GM19043 (cell line): Measurements from ENCODE around the gene CRIM1.

Source experiments
- ATAC-seq: cut with Tn5 transposase; IDR thresholded peaks from one replicate; pipeline ENCODE4 v1.9.1; 2021; ENCODE audit warnings: low read depth; ENCODE audit not compliant: unreplicated experiment

The CRIM1 gene

DNA sequence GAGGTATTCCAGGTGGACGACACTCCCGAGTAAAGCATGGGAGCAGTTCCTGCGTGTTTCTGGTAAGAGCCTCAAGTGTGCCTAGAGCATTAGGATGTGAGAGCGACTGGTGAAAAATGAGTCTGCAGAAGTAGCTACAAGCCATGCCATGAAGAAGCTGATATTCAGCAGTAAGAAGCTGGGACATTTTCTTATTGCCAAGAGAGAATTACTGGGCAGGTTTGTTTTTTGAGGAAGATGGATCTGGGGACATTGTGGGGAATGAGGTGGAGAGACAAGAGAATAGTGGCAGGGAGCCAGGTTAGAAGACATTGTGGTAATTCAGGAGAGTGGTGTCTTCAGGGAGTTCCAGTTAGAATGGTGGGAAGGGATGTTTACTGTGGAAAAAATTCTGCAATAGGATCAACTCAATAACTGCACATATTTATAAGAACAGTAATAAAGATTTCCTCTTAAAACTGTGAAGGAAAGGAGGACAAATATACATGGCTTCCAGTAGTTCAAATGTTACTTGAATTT, 38.2 kb downstream of the CRIM1 start:
- ATAC-seq, result no peak

DNA sequence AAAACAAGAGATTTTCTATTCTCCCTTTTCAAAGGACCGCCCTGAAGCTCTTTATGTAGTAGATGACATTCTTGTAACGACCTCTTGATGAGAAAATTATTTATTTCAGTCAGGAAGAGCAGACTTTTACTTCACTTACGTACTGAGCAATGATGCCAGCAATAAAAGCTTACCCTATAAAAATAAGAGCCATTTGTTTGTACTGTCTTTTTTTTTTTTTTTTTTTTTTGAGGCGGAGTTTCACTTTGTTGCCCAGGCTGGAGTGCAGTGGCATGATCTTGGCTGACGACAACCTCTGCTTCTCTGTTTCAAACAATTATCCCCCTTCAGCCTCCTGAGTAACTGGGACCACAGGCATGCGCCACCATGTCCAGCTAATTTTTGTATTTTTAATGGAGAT, 39.2 kb downstream of the CRIM1 start:
- no peak for ATAC-seq

DNA sequence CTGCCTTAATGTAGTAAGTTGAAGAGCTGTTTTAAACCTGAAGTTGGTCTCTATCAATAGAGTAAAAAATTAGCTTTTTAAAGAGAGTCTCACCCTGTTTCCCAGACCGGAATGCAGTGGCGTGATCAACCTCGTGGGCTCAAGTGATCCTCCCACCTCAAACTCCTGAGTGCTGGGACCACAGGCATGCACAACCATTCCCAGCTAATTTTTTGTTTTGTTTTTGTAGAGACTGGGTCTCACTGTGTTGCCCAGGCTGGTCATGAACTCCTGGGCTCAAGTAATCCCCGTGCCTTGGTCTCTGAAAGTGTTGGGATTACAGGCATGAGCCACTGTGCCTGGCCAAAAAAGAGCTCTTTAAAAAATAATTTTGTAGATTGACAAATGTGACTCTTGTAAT, 40.3 kb downstream of the CRIM1 start:
- no peak for ATAC-seq

DNA sequence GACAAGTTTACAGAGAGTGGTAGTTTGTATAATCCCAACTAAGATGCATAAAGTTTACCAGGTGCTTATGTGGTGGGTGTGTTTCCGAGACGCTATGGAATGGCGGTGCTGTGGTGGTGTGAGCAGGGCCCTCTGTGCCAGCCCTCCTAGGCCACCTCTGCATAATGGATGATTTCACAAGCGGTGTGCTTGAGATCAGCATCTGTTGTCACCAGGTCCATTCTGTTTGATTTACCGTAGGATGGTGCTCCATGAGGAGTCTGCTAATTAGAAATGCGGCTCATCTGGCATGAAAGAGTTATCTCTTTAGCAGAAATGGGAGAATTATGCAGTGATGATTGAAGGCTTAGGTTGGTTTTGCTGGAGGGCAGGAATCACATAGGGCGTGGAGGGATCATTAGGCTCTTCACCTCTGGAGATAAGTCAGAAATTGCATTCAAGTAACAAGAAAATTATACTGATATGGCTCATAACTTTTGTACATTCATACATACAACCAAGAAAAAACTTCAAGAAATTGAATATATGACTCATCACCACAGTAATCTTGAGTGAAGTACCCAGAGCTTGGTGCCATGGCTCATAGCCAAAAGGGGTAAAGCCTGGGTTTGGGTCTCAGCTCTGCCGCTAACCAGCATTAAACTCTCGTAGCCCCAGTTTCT, 41.4 kb downstream of the CRIM1 start:
- no peak for ATAC-seq

DNA sequence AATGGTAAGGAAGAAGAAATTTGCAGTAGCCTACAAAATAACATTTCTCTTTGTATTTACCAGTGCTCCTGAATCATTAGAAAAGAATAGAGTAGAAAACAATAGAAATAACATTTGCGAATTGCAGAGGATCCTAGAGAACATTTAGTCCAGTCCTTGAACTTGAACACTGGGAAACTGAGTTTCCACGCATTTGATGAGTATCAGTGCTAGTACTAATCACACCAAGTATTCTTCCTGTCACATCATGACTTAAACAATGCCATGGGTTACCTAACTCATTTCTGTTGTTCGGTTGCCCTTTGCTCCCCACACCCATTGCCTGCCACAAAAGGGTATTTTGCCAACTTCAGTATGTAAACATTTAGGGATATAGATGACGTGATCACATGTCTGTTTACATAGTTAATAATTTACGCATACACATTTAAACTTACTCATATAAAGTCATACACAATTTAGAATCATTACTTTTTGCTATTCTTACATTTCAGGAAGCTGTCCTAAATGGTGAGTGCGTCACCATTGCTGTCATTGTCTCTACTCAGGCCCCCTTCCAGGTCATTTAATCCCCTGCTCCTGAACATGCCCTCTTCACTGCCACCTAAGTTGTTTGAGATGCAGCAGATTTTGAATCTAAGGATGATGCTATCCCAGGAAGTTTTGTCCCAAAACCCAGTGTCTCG, 42.3 kb downstream of the CRIM1 start:
- ATAC-seq, result no peak

DNA sequence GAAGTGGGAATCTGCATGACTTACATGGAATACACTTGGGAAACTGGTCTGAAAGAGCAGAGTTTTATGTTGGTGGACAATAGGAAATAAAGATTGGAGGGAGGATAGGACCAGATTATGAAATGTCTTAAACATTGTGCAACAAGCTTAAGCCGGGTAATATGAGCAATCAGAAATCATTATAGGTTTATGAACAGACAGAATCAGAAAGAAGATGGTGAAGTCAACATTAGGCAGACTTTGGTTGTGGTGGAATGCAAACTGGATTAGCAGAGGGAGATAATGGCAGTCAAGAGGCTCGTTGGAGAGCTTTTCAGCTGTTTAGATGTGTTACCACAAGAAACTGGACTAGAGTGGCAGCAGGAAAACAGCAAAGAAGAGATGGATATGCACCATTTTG, 43.5 kb downstream of the CRIM1 start:
- no peak for ATAC-seq

DNA sequence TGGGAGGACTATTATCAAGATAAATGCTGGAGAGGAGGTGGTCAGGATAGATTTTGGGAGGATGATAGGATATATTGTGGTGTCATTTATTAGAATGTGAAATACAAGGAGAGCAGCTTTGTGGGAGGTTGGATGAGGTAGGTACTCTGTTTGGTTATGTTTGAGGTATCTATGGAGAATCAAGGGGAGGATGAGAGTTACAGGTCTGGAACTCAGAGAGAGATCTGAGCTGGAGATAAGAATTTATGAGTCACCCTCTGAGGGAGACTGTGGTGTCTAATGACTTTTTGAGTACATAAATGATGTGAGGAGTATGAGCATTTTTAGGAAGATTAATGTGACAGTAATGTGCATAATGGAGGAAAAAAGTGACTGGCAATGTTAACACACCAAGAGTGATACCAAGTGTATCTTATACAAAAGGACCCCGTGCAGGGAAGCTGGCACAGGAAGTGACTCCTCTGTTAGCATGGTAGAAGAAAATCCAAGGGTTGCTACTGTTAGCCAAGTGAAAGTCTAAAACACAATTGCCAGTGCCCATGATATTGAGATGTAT, 48.2 kb downstream of the CRIM1 start:
- ATAC-seq, result peak; percentile 47

DNA sequence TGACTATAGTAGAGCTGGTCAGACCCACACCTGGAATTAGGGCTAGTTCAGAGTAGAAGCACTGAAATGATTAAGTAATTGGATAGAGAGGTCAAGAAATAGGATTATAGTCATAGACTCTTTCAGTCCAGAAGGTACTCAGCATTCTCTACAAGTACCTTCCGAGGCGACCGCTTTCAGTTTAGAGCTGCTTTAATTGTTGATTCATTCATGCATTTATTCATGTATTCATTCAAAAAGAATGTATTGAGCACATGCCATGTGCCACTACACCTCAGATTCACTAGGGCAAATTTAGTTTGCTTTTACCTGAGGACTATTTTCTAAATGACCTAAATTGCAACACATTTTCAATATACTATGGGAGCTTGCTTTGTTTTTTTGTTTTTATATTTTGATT, 48.7 kb downstream of the CRIM1 start:
- ATAC-seq, result peak; percentile 15

DNA sequence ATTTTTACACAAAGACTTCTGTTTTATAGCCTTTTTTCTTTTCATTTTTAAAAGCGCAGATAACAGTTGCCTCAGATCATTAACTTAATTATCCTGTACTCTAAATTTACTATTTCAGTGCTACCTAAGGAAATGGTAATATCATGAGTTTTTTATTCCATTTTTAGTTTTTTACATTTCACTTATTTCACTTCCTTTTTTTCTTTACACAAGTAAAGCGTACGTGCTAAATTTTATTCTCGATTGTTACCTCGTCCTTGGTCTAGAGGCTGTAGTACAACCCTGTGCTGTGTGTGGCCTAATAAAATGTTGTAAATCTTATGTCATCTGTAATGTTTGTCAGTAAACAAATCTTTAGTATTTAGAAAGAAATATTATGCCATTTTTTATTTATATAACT, 49.2 kb downstream of the CRIM1 start:
- peak; percentile 47 for ATAC-seq

DNA sequence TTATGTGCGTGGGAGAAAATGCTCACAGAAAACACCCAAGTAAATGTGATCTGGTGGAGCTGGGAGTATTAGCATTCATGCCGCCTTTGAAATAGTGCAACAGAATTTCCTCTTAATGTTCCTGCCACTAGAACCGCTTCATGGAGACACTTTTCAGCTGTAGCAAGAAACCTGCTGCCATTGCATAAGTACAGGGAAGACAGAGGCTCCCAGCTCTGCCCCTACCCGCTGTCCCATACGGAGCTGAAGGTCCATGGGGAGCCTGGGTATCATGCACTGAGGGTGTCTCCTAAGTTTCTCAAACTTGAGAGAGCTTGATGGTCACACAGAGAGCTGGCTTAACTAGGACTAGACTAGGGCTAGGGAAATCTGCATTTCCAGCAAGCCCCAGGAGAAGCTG, 49.6 kb downstream of the CRIM1 start:
- peak; percentile 6 for ATAC-seq

DNA sequence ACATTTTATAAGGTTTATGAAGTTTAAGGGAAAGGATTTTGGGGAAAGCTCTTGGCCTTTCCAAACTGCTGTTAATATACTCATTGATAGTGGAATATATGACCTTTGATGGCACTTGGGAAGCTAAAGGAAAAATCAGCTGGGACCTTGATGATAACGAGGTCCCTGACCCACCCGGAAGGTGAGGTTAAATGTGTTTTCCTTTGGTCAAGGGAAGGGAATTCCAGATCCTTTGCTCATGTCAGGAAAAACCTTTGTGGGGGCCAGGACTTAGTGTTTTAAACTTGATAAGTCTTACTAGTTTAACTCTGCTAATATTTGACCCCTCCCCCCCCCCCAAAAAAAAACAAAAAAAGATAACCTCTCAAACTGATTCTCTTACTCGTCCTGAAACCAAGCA, 50.7 kb downstream of the CRIM1 start:
- ATAC-seq, result no peak

DNA sequence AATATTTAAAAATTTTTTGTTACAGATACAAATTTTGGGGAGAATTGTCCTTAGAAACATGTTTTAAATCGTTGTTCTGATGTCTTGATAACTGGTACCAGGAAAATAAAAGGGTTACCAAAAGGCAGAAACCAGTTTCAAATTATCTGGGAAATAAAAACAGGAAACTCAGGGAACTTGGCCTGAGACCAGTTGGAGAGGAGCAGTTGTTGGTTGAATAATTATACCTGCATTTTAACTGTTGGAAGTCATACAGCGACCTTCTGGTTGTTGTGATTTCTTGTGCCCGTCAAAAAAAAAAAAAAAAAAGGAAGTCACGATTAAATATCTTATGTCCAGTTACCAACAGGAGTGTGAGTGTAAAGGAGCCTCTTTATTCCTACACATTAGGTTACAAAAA, 51.8 kb downstream of the CRIM1 start:
- ATAC-seq, result no peak

DNA sequence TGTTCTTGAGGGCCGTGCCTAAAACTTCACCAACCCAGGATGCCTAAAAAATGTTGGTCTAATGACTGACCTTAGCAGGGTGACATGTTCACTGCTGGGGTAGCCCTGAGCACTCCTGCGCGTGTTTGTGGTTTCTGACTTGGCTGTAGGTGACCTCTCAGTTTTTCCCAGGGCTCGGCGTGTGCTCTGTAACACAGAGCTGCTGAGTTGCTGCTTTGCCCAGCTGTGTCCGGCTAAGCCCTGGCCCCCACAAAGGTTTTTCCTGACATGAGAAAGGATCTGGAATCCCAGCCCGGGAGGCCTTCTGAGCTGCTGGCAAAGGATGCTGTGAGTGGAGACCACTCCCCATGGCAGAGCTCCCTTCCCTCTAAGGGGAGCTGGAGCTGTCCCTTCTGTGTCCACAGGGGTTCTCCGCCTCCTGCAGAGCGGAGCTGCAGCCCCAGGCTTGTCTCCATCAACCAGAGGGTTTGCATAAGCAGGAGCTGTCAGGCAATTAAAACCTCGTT, 52.7 kb downstream of the CRIM1 start:
- ATAC-seq, result no peak

DNA sequence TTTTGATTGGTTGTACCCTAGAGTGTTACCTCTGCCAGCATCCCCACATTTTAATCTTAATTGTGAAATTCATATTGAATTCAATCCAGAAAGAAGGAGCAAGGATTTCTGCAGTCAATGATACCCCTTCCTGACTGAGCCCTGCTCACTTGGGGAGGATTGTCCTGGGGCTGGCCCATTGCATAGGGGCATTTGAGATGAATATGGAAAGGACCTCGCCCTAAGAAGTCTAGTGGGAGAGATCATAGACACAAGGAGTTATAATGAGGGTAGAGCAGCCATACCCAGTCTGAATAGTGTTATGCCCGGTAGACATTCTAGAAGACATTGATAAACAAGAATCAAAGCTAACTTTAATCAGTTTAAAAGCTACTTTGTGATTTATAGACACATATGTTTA, 53.8 kb downstream of the CRIM1 start:
- ATAC-seq, result no peak

DNA sequence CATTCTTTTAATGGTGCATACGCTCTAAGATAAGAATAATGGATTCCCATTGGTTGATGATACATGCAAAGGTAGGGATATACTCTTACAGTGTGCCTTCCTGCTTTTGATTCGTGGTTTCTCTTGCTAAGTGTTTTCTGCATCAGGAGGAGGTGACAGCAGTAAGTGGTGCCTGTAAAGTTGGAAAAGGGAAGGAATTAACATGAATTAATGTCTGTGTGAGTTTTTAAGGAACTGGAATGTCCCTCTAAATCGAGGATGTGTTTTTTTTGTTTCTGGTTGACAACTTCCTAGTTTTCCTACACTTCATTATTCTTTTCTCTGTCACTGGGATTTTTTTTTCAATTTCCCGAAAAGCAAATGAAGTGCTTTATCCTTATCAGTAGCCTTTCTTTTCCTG, 54.4 kb downstream of the CRIM1 start:
- ATAC-seq, result no peak

DNA sequence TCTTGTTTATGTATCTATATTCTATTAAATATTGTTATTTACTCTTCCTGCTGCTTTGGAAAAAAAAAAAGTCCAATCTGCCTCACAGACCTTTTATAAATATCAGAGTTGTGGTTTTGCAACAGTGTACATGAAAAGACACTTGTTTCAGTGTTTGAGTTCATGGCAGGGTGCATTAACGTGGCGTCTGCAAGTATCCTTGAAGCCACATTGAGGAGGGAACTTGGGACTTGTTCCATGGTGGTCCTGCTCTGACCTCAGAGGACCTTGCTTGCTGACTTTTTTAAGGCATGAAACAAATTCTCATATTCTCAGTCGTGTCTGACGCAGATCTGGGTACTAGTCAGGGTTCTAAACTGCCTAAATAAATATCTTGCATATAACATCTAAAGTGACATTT, 55.1 kb downstream of the CRIM1 start:
- ATAC-seq, result no peak

DNA sequence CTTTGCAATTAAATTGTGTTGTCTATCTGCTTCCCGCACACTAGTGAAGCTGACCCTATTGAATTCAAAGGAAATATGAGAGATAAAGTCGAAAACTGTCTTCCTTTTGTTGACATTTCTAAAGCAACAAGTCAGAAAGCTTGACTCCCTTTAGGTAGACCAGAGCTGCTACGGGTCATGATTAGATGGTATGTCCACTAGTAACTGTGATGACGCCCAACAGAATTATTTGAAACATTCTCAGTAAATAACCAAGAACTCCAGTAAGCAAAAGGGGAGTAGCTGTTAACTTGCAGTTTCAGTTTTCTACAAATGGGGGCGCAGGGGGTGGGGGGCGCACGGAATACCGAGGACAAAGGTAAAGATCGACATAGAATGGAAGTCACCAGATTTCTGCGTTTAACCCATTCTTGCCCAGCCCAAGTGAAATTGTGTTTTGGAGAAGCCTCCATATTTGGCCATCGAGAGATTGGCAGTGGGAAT, 56.4 kb downstream of the CRIM1 start:
- ATAC-seq, result no peak

DNA sequence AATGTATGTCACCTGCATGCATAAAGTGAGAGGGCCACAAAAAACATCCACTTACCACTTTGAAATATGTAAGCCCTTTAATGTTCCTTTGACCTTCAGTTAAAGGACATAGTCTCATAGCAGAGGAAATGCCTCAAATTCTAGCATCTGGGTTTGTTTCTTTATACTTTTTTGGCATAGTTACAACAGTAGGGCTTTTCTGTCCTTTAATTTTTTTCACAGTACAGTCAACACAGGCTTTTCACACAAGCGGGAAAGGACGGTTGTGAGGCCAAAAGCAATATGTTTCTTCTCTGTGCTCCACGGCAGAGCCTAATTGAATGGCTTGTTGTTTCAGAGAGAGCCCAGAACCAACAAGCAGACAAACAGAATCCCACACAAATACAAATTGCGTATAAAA, 57.6 kb downstream of the CRIM1 start:
- no peak for ATAC-seq

DNA sequence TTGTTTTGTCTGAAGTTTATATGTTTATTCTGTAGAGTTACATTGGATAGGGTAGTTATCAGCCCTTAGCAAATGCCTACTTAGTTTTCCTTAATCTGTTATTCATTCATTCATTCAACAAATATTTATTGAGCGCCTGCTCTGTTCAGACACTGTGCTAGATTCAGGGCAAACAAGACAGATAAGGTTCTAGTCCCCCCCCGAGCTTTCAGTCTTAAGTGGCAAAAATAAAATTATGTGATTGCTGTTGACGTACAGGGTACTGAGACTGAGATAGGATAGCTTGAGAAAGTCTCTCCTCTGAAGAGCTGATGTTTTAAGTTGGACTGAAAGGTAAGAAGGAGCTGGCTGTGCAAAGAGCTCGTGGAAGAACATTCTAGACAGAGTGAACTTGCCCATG, 58.7 kb downstream of the CRIM1 start:
- ATAC-seq, result no peak

DNA sequence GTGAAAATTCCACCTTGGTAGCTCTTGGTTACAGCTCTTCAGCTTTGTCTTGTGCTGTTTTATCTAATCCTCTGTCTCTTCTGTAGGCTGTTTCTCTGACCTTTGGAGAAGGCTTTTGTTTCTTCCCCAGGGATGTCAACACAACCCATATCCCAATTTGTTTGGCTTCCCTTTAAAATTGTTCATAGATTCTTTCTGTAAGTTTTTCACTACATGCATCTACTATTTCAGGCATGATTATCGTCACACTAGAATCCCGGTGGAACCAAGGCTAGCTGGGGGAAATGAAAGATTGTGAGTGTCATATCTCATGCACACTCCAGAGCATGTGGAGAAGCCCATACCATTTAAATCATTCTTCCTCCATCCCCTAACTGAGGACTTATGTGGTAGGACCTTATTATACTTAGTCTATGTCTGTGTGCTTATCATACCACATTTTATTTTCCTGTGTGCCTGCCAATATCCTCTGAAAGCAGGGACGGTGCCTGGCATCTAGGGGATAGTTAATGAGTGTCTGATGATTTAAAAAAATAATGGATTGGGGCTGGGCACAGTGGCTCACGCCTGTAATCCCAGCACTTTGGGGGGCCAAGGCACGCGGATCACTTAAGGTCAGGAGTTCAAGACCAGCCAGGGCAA, 59.9 kb downstream of the CRIM1 start:
- ATAC-seq, result no peak
